ENCODE measurements around the gene NR2C1.
"Not testable (repeated sequence)": the region's sequence is repeated elsewhere in the genome, so short reads cannot be mapped to it uniquely, and the experiment has no call there.

The NR2C1 gene

DNA sequence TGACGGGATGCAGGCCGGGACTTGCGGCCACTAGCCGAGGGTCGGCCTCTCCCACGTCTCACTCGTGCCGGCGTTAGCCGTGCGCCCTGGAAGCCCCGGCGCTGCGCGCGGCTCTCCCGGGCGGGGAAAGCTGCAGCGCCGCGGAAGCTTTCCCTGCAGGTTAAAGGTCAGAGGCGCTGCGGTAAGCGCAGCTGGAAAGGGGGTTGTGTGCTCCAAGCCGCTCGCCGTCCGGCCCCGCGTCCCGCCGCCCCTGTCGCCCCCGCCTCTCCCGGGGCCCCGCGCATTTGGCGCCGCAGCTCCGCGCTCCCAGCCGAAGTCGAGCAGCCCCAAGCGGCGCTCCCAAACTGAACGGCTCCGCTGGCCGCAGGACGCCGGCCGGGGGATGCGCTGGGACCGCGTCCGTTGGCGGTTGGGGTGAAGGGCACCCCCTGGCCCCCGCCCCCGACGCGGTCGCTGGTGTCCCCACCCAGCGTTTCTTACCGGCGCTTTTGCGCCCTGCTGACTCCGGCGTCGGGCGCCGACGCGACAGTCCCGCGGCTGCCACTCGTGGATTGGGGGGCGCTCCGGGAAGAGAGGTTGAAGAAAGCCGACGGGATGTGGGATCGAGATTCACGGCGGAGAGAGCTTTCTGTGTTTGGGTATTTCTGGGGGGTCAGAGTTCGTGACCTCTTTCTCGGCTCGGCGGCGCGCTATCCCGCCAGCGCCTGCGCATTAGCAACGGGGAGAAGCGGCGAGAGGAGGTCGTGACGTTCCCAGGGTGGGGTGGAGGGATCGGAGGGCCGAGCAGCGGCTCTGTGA lies at the start of gene NR2C1:
TSS of gene NR2C1 (minus strand) at position 719 of the 798 bp plus-strand sequence. CDS start 6,234 bp downstream, outside the sequence.
- DNase-seq, result peak; percentile 97

DNA sequence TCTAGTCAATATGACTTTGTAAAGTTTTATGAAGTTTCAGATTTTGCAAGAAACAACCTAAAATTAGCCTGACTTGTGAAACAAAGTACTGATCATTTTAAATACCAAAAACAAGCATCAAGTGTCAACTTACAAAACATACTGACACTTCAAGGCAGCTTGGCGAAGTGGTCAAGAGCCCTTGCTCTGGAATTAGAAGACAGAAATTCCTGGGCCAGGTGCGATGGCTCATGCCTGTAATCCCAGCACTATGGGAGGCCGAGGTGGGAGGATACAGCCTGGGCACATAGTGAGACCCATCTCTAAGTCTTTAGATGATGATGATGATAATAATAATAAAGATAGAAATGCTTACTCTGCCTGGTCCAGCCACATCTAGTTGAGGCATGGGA lies 45.4 kb upstream of the NR2C1 start:
- no peak for DNase-seq

DNA sequence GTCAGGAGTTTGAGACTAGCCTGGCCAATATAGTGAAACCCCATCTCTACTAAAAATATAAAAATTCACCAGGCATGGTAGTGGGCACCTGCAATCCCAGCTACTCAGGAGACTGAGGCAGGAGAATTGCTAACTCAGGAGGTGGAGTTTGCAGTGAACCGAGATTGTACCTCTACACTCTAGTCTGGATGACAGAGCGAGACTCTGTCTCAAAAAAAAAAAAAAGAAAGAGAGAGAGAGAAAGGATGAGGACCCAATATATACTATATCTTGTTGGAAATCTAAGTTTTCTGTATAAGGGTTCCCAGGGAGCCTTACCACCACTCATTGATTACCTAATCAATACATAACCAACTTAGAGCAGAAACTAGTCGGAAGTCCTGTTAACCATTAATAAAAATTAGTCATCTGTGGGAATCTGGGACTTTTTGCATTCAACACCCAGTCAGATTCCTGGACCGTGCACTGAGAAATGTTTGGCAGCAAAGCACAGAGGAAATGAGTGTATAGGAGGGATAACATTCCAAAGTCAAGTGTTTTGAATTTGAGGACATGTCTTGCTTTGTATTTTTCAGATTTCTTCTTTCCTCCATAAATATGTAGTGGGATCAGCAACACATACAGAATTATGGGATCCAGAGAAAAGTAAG lies 44.8 kb upstream of the NR2C1 start:
- DNase-seq, result no peak

DNA sequence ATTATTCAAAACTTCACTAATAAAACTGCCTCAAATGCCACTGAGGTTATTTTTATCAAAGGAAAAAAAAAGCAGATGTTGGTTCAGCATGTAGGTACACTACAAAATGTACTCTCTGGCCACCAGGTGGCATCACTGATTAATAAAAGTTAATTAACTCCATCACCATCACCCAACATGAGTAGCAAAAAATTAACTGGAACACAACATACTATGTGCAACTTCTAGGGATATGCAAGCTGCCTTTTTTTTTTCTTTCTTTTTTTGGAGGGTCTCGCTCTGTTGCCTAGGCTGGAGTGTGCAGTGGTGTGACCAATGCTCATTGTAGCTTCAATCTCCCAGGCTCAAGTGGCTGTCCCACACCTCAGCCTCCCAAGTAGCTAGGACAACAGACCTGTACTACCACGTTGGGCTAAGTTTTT lies 43.8 kb upstream of the NR2C1 start:
- DNase-seq, result peak; percentile 89

DNA sequence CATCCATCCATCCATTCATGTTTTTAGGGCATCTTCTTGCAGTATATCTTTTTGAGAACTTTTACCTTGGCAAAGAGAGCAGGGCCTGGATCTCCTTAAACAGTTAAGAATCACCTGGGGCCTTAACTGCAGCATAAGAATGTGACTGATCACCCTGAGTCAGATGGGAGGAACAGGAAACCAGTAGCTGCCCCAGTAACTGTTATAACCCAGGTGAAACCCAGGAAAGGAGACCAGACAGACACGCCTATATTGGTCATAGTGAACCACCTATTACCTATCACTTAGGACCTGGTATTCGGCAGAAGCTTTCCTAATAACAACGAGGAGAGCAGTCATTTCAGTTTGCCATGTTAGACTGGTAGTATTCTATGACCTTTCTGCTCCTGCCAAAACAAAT lies 43.4 kb upstream of the NR2C1 start:
- DNase-seq, result no peak

DNA sequence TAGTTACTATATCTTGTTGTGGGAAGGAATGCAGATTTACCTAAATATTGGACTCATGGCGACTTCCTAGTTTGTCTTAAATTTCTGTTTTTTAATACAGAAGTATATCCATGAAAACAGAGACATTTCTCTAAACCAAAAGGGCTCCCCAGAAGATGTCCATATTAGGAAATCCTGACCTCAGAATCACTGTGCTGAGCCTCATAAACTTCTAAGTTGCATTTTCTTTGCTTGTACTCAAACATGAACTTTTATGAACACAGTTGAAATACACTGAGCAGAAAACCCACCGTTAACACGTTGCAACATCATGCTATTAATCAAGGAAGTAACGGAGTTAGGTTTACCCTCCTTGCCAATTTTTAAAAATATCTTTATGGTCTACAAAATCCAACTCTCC lies 42.9 kb upstream of the NR2C1 start:
- DNase-seq, result no peak

DNA sequence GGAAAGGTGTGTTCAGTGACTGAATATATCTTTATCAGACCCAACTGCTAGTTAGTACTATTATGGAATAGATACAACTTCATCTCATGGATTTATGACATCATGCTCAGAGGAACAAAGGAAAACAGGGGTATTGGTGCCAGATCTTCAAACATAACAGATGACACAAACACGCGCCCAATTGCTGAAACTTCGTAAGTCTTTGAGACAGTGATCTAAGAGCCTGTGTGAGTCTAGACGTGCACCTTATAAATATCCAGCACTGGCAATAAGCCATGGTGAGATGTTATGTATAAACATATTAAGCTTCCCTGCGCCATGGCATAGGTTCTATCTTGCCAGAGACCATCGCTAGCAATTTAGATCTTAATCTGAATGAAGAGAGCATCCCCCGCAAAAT lies 42.2 kb upstream of the NR2C1 start:
- DNase-seq, result no peak

DNA sequence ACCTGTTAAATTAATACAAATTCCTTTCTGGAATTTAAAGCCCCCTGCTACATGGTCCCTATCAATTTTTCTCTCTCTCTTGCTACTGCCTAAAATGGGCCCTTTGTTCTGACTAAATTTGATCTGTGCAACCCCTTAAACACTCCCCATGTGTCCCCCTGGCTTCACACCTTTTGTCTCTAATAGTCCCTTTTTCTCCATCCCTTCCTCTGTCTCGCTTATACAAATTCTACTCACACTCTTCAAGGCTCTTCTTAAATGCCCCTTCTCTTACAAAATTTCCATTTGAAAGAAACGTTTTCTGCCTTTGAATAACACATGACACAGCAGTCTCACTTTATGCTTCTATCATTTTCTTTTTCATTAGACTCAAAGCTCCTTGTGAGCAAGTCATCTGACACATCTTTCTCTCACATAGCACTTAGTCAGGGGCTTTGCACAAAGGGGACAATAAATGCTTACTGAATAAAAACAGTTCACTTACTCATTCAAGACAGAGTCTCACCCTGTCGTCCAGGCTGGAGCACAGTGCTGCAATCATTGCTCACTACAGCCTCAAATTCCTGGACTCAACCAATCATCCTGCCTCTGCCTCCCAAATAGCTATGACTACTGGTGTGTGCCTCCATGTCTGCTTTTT lies 41.5 kb upstream of the NR2C1 start:
- no peak for DNase-seq

DNA sequence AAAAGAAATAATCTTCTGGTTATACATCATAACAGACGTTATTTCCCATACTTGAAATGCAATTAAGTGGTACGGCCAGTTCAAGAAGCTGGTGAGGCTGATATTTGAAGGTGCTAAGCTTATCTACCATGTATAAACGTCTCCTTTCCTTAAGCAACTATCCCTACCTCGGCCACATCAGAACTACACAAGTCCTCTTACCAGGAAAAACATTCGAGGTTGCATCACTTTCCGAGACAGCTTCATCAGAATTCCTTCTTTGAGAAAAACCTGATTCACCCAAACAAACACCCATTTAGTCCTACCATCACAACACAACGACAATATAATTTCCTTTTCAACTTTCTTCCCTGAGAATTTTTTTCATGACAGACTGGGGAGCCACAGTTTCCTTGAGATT lies 33.9 kb upstream of the NR2C1 start:
- DNase-seq, result no peak

DNA sequence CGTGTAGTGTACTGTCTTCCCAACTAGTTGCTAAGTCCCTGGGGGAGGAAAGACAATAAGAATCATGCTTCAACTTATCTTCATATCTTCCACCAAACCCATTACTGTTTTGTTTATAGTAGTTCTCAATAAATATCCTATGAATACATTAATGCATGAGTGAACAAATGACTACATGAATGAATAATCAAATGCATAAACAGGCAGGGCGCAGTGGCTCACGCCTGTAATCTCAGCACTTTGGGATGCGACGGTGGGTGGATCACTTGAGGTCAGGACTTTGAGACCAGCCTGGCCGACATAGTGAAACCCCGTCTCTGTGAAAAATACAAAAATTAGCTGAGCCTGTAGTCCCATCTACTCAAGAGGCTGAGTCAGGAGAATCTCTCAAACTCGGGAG lies 32.1 kb upstream of the NR2C1 start:
- DNase-seq, result no peak

DNA sequence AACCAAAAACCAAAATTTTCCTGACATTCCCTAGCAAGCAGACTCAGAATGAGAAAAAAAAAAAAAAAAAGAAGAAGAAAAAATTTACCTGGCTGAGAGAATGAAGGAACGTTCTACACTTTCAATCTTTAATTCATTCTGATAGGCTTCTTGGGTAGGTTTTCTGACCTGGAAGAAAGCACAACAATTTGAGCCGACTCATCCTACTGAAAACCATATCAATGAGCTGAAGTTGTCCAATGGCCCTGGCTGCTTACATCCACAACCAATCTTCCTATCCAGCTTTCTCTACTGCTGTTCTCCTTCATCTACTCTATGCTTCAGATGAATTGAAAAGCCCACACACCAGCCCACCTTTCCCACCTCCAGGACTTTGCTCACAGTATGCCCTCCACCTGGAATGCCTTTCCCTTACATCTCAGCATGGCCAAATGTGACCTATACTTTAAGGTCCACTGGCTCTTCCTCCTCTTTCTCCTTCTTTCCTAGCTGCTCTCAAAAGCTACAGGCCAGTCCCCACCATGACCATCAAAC lies 31.6 kb upstream of the NR2C1 start:
- no peak for DNase-seq

DNA sequence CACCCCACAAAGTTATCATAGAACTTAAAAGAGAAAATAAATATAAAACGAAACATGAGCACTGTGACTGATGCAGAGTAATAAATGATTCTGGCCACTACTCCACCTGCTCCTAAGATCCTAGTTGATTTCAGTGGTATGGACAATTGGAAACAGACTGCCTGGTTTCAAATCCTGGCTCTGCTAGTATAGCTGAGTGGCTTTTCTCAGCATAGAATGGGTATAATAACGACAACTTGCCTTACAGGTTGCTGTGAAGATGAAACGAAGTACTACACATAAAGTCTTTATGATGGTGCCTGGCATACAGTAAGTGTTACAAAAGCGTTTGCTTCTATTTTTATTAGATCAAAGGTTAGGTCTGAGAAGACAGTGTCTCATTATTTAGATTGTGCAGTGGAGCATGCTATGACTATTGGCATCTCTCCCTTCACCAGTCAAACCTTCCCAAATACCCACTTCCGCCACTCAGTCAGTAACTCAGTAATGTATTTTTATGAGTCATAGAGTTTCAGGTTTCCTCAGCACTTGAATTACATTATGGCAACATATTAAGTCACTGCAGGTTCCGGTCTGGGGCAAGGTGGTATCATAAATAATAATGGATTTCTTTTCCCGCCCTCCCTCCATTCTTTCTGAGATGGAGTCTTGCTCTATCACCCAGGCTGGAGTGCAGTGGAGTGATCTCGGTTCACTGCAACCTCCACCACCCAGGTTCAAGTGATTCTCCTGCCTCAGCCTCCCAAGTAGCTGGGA lies 29.7 kb upstream of the NR2C1 start:
- DNase-seq, result no peak

DNA sequence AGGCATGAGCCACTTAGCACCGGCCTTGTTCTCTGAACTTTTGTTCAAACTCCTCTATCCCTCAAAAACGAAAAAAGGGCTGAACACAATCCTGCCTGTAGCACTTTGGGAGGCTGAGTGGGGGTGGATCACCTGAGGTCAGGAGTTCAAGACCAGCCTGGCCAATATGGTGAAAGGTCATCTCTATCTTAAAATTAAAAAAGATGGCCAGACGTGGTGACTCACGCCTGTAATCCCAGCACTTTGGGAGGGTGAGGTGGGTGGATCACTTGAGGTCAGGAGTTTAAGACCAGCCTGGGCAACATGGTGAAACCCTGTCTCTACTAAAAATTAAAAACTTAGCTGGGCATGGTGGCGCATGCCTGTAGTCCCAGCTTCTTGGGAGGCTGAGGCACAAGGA lies 28.5 kb upstream of the NR2C1 start:
- DNase-seq, result not testable (repeated sequence)

DNA sequence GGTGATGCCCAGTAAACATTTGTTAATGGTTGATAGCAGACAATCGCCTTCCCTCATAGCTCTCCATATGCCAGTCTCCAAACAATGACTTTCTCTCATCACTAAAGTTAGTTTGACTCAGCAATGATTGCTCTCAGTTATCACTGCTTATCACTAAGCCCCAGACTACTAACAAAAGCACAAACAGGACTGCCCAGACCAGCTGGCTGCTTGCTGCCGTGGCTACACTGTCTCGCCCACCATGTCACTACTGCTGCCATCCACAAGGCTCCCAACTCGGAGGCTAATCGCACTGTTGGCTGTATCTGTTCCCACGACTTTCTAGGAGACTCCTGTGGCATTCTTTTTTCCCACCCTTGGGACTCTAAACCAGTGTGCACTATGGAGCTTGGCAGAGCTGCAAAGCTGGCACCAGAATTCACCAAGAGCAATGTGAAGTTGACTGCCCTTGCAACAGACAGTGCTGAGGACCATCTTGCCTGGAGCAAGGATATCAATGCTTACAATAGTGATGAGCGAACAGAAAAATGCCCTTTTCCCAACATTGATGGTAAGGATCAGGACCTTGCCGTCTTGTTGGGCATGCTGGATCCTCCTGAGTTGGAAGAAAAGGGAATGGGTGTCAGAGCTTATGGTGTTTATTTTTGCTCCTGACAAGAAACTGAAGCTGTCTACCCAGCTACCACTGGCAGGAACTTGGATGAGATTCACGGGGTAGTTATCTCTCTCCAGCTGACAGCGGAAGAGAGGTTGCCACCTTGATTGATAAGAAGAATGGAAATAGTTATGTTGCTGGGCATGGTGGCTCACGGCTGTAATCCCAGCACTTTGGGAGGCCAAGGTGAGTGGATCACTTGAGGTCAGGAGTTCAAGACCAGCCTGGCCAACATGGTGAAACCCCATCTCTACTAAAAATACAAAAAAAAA lies 27.1 kb upstream of the NR2C1 start:
- DNase-seq, result peak; percentile 90

DNA sequence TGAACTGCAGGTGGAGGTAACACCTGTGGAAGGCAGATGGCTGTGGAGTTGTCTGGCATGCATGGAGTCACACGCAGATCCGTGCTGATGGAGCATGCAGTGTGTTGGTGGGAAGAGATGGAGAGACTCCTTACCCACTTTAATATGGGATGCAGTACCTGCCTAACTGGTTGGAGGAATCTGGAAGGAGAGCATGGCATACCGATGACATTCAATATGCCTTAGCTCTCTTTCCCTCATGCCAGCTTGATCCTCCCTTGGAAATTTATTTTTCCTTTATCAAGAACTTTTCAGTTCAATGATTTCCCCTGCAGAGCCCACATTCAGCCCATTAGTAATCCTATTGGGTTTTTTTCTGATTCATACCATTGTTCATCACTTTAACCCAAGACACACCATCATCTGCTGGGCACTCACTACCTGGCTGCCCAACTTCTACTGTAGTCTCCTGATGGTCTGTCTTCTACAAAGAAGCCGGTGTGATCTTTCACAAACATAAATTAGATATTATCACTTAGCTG lies 25.9 kb upstream of the NR2C1 start:
- DNase-seq, result no peak

DNA sequence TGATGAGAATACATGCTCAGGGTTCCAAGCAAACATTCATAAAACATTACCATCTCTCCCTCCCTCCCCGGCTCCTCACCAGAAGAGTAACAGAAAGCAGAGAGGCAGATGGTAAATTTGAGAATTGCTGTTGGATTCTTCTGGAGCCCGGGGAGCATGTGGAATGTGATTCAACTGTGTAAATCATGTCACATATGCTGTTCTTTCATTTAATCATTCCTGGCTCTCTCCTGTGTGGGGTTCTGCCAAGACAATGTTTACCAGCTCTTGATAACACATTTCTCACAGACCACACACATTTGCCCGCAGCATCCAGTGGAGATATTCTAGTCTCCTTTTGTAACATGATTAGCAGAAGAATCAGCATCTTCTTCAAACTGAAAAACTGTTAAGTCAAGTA lies 23.4 kb upstream of the NR2C1 start:
- no peak for DNase-seq

DNA sequence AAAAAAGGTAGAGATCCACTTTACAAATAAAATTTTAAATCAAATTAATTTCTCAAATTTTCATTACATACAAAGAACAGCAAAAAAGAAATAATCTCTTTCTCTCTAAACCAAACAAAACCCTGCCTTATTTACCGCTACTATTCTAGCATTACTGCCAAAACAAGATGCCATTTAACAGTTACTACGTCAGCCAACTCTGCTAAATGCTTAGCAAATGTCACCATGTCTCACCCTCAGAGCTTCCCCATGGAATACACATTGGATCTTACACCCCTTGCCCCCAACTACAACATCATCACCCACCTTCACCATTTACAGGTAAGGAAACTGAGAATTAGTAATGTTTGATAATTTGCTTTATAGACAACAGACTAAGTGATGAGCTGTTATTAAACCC lies 23.0 kb upstream of the NR2C1 start:
- no peak for DNase-seq

DNA sequence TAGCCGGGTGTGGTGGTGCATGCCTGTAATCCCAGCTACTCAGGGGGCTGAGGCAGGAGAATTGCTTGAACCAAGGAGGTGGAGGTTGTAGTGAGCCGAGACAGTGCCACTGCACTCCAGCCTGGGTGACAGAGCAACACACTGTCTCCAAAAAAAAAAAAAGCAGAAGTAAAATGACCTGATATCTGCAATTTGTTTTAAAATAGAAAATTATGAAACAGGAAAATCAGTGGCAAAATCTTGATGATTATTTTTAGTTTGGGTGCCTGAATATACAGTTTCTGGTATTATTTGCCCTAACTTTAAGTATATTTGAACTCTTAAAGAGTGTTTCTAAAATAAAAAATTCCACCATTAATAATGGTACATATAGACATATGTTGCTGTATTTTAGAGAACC lies 22.4 kb upstream of the NR2C1 start:
- not testable (repeated sequence) for DNase-seq

DNA sequence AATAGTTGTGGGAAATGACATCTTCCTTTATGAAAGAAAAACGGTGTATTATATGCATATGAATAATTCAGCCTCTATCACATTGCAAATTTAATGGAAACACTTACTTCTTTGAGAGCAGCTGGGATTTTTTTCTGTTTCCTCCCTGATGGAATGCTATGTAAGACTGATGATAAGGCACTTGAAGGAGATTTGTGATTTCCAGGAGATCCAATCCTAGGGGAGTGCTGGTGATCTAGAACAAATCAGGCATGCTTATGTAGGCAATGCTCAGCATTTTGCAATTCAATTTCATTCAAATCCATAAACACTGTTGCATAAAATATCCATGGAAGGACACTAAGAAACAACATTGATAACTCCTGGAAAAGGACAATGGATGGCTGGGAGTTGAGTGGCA lies 16.0 kb upstream of the NR2C1 start:
- no peak for DNase-seq

DNA sequence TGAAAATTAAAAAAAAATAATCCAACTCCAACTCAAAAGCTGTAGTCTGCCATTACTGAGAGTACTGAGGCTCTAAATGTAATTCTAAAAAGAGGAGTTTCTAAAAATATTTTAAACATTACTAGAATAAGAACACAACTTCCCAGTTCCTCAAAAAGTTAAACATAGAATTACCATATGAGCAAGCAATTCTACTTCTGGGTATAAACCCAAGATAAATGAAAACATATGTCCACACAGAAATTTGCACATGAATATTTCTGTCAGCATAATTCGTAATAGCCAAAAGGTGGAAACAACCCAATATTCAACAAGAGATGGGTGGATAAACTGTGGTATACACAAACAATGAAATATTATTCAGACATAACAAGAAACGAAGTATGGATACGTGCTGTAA lies 15.0 kb upstream of the NR2C1 start:
- DNase-seq, result no peak

DNA sequence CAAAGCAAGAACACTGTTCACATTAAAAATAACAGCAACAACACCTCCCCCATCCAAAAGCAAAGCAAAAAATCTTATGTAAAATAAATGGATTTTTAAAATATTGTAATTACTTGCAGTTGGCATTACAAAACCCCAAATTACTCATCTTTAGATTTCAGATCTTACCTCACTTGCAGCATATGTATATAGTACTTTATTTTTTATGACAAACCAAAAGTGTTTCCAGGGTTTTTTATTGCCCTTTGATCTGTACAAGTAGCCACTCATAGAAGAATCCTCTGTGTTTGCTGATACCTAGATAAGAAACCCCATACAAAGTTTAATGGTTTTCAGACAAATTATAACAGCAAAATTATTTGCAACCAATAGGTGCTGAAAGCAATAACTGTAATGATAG lies 12.2 kb upstream of the NR2C1 start:
- no peak for DNase-seq

DNA sequence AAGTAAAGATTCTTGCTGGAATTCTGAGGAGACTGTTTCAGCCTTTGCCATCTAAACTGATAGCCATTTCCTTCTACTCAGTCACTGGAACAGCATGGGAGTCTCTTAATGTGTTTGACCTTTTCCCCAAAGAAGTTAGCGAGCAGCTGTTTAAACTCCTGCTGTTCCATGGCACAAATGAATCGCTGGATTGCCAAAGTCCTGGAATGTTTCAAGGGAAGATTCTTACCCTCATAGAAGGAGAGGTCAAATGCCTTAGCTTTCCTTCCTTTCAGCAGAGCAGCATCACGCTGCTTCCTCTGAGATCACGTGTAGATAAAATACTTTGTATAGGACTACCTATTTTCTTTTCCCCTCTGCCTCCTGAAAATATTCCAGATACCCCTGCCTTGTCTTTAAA lies 10.5 kb upstream of the NR2C1 start:
- no peak for DNase-seq

Measured in hematopoietic multipotent progenitor cell treated with erythropoietin and hydrocortisone succinate and interleukin-3 and kit ligand, for 8 days (in vitro differentiated cells).